ENCODE results near the gene FMNL2.

GRCh38 chr2:152674334-152674733 is 339.4 kb downstream of the FMNL2 start:
- TF ChIP-seq CTCF (conservative IDR thresholded peaks at IDR 0.05; ENCODE audit: low read depth, low read length) (no peak), EZH2 (IDR thresholded peaks at IDR 0.05; ENCODE audit: borderline replicate concordance, low read depth, low read length, poor library complexity, severe bottlenecking) (no peak)

Measured in A673 (cell line).